Vagina (tissue), 2 donors: ENCODE data around the gene TSPYL6.
"Not testable (repeated sequence)": the region's sequence is repeated elsewhere in the genome, so short reads cannot be mapped to it uniquely, and the experiment has no call there.

Source experiments
- CTCF ChIP-seq, 3 experiments: fragments of 450-650 bp in 2 of 3; fragments of 200-600 bp in 1 of 3; sonication (generic) in 1 of 3; IDR thresholded peaks; one replicate each; pipeline ENCODE4 v1.5.1; 2017 to 2019; ENCODE audit warnings: antibody characterized with exemption in 3 of 3, mild to moderate bottlenecking in 2 of 3, moderate library complexity in 2 of 3
- POLR2A ChIP-seq, 2 donors: fragments of 450-650 bp; IDR thresholded peaks; one replicate each; pipeline ENCODE4 v1.6.1; 2017; ENCODE audit warnings: antibody characterized with exemption in 2 of 2, mild to moderate bottlenecking in 2 of 2, moderate library complexity in 2 of 2

GRCh38 chr2:54294665-54295064, 38.6 kb upstream of the TSPYL6 start:
- not testable (repeated sequence) for TF ChIP-seq POLR2A, CTCF (IDR thresholded peaks at IDR 0.05)
